HG03378 (cell line): ENCODE measurements around the gene MZT2B.
"Not testable (repeated sequence)": the region's sequence is repeated elsewhere in the genome, so short reads cannot be mapped to it uniquely, and the experiment has no call there.

ENCODE experiments used
- ATAC-seq: cut with Tn5 transposase; IDR thresholded peaks from one replicate; pipeline ENCODE4 v1.9.1; 2021; ENCODE audit warnings: mild to moderate bottlenecking, moderate library complexity; ENCODE audit not compliant: unreplicated experiment

The MZT2B gene

DNA sequence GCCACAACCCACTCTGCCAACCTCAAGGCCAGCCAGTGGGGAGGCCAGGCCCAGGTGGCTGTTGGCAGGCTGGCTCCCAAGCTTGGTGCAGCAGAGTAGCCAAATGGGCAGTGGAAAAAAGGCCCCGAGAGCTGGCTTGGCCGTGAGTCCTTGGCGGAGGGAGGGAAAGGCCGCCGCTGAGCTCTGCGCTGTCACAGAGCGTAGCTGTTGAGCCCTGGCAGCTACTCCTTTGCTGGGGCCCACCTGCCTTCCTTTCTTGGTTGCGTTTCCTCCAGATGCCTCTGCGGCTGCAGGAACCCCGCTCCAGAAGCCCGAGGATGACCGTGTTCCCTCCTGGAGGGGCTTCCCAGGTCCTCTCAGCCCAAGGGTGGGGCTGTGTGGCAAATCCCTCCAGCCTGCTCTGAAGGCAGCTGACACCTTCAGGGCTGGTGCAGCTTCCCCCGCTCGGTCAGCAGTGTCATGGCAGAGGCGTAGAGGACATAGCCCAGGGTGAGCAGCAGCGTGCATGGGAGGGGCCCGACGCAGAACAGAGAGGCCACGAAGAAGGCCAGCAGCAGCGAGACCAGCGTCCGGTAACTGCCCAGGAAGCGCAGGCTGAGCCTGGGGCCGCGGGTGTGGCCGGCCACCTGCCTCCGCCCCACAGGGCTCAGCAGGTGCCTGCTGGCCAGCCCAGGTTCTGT is 29.8 kb upstream of the MZT2B start:
- ATAC-seq, result not testable (repeated sequence)

DNA sequence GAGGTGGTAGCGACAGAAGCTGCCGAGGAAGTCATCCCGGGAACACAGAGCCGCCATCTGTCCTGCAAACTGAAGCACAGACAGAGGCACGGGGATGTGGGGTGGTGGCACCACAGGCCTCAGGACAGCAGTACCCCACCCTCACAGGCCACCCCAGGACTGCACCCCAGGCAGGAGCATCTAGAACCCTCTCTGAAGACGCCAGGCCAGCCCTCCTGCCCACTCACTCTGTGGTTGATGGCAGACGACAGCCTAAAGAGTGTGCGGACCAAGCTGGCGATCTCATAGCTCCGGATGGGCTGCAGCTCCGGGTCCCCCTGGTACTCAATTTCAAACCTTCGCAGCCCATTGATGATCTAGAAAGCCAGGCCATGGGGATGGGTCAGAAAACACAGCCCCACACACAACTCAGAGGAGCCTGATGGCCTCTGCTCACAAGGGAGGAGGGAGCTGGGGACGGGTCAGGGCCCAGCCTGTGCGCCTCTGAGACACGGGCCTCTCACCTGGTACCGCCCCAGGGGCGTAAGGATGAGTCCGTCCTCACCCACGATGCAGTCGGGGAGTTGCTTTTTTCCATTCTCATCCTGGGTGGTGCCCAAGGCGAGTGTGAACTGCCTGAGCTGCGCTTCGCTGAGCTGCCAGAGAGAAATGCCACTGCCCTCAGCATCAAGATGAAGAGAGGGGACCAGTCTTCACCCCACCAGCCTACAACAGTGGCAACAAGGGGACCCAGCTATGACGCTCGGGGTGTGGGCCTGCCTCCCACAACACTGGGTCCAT is 29.1 kb upstream of the MZT2B start:
- no peak for ATAC-seq

DNA sequence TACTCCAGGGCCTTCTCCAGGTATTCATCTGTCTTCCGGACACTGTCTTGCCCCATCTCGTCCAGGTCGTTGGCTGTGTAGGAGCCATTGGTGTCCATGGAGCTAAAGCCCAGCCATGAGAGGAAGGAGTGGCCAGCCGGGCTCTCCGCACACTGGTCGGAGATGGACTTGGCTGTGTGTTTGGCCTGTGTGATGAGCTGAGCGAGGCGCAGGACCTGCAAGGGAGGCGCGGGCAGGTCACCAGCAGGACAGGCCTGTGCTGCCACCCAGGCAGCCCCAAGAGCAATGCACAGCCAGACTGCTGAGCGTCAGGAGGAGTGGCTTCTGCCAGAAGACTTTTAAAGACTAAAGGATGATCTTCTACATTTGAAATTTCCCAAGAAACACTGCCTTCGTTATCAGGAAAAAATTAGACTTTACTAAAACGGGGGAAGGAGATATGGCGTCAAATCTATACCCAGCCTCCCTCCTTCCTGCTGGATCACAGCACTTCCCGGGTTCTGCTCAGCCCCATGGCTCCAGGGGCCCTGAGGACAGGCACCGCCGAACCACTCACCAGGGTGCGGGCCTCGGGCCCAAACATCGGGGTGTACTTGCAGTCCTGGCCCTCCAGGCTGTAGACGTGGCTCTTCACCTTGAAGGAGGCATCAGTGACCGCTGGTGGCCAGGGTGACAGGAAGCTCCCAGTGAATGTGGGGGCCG is 28.2 kb upstream of the MZT2B start:
- ATAC-seq, result not testable (repeated sequence)

DNA sequence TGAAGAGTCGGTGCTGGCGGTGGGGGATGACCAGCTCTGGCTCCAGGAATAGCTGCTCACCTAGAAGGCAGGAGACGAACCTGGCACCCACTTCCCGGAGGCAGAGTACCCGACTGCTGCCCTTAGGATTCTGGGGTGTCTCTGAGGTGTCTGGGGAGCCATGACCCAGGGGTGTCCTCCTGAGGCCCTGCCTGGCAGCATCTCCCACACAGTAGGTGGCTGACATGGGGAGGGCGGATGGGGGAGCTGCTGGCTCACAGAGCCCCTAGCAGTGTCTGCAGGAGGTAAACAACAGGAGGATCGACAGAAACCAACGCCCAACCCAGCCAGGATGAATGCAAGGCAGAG is 27.7 kb upstream of the MZT2B start:
- not testable (repeated sequence) for ATAC-seq

DNA sequence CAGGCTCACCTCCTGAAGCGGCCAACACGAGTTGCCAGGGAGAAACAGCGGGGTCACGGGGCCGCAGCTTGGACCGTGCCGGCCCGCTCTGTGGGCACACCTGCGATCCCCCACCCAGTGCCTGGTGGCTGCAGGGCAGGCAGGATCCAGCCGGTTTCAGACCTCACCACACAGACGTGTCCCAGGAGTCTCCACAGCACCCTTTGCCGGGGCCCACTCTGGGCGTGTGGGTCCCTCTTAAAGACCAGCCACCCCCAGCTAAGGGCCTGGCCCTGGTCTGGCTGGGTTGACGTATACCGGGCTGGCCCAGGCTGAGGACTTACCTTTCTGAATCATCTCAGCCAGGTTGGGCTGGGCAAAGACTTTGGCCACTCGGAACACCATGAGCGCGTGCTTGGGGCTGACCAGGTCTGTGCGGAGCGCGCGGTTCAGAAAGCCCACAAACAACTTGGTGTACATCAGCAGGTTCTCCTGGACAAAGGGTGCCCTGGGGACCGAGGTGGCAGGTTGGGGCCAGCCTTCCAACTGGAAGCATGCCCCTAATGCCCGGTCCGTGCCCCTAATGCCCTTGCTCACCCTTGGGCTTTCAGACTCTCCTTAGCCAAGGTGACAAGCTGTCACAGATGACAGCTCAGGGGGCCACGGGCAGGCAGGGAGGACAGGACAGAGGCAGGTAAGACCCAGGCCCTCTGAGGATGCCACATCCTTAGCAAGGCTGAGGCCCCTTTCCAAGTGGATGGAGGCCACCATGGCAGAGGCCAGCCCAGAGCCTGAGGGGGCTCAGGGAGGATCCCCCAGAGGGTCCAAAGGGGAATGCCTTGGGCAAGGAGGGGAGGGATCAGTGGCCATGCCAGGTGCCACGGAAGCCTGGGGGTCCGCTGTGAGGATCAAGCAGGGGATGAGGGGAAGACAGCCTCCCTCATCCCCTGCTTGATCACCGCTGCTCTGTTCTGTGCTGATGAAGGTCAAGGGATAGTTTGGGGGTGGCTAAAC is 27.0 kb upstream of the MZT2B start:
- no peak for ATAC-seq

DNA sequence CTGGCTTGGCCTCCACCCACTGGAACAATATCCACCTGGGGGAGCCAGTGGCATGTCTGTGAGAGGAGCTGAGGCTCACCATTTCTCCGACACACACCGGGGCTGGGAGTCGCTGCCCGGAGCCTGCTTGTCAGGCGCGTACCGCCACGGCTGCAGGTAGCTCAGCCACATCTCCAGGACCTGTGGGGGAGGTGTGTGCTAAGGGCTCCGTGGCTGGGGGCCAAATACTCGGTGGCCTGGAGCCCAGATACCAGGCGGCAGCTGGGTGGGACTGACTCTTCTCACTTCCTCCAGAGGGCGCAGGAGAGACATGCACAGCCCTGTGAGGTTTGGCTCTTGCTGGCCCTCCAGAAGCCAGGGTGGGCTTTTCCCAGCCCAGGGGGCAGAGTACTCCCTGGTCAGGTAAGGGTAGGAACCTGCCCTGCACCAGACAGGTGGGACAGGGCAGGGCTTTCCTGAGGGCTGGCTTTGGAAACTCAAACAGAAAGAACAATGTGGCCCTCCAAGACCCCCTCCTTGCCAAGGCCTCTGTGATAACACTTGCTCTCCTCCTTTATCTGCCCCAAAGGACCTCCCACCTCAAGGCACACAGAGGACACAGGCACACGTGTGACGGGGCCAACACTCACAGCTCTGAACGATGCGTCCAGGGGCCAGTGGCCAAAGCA is 26.0 kb upstream of the MZT2B start:
- not testable (repeated sequence) for ATAC-seq

DNA sequence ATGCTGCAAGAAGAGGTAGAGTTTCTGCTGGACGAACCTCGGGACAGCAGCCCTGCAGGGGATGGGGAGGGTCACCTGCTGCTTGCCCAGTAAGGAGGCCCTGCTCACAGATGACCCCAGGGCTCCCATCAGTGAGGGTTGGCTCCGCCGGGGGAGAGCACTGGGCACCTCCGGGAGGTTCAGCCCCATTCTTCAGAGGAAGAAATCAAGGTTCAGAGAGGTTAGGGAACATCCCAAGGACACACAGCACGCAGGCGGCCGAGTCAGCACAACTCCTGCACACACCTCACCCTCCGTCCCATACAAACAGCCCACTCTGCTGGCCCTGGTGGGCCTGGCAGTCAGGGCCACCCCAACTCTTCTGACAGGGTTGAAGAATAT is 25.4 kb upstream of the MZT2B start:
- no peak for ATAC-seq

DNA sequence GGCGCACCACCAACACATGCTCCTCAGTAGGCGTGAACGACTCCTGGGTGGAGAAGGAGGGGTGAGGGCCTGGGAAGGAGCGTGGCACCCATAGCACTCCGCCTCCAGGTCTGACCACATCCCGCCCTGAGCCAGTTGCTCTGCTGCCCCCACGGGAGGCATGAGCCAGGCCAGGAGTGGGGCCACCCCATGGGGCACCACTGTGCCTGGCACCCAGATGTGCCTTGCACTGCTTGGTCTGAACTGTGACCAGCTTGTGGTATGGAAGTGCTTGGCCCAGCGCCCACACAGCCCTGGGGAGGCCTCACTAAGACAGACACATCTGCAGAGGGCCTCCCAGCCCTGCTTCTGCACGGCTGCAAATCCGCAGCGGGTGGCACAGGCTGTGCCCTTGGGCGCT is 24.7 kb upstream of the MZT2B start:
- peak; percentile 50 for ATAC-seq

DNA sequence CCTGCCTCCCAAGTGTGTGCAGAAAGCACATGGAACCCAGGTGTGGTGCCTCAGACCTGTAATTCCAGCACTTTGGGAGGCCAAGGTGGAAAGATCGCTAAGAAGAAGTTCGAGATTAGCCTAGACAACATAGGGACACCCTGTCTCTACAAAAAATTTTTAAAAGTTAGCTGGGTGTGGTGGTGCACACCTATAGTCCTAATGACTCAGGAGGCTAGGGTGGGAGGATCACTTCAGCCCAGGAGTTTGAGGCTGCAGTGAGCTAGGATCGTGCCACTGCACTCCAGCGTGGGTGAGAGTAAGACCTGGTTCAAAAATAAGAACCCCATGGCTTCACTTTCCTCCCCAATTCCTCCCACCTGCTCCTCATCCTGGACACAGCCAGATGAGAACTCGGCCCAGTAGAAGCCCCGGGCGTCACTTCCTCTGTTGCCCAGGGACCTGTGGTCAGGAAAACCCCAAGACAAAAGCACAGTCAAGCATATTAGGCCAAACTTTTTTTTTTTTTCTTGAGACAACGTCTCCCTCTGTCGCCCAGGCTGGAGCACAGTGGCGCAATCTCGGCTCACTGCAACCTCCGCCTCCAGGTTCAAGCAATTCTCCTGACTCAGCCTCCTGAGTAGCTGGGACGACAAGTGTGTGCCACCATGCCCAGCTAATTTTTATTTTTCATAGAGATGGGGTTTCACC is 24.1 kb upstream of the MZT2B start:
- peak; percentile 82 for ATAC-seq

DNA sequence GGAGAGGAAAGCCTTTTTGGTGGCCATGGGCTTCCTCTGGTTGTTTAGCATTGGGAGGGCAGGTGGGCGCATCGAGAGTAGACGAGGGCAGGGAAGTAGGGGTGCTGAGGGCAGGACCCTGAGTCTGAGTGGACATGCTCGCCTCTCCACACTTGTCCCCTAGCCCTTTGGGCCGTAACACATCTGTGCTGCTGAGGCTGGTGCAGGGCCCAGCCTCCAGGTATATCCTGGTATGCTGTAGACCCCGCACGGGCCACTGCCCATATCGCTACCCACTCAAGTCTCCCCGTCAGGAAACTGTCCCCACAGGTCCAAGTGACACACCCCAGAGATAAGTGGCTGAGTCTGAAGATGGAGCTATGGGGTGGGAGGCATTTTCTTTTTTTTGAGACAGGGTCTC is 23.4 kb upstream of the MZT2B start:
- no peak for ATAC-seq

DNA sequence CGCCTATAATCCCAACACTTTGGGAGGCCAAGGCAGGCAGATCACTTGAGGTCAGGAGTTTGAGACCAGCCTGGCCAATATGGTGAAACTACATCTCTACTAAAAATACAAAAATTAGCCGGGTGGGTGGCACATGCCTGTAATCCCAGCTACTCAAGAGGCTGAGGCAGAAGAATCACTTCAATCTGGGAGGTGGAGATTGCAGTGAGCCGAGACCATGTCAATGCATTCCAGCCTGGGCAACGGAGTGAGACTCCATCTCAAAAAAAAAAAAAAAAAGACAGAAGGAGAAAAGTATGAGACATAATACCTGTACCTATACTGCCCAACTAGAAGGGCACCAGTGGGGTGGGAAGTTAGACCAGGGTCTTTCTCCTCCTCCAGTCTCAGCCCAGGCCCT is 22.7 kb upstream of the MZT2B start:
- not testable (repeated sequence) for ATAC-seq

DNA sequence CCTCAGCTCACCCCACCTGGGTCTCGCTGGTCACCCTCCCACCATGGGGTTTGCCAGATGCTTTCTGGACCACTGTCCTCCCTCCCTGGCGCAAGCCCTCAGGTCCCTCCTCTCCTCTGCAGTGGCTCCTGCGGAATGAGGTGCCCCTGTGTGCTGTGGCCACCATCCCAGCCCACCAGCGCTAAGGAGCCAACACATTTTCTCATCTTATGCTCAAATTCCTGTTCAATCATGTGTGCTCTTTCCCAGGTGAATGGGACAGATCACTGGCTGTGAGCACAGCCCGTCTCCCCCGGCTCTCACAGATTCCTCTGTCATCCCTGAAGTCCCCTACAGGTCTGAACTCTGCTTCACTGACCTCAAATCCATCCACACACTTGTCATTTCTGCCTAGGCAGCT is 21.9 kb upstream of the MZT2B start:
- ATAC-seq, result no peak

DNA sequence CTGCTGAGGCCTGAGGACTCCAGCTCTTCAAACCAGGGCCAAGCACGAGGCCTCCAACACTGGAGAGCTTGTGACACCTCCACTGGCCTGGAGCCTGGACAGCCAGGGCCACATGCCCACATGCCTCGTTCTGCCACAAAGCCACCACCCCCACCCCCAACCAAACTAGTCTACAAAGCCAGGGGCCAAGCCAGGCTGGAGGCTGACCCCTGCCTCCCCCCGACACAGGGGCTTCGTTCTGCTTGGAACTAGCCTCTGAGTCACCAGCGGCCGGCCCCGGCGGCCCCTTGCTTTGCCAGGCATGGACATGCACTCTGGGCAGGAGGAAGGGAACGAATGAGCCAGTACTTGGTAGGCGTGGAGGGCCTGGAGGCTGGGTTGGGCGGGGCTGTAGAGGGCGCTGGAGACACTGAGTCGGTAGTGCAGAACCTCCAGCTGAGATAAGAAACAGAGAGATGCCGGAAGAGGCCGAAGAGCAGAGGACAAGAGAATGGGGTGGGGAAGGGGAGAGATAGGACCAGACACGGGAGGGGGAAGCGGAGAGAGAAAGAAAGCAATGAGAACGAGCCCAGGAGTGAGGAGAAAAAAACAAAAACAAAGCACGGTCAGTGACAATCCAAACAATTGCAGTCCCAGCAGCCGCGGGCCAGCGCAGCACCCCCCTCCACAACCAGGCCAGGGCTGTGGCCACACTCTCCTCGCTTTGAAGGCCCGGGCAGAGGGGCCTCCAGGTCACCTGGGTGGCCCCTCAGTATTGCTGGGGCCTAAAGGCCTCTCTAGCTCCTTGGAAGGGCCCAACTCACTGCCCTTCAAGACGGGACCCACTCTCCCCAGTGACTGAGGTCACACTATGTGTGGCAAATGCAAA is 21.0 kb upstream of the MZT2B start:
- not testable (repeated sequence) for ATAC-seq

DNA sequence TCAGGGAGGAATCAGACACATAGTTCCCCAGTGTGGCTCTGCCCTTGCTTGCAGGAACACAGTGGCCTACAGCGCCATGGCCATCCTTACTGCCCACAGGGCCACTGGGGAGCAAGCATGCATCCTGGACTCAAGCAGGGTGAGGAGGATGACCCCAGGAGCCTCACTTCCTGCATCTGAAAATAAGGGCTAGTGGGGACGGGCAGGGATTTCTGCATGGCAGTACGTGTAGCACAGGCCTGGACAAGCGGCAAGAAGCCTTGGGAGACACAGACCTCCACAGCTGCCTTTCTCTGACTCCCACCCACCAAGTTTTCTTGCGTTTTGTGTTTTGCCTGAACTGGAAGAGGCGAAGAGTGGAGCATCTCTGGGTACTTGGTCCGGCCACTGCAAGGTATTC is 19.6 kb upstream of the MZT2B start:
- not testable (repeated sequence) for ATAC-seq

DNA sequence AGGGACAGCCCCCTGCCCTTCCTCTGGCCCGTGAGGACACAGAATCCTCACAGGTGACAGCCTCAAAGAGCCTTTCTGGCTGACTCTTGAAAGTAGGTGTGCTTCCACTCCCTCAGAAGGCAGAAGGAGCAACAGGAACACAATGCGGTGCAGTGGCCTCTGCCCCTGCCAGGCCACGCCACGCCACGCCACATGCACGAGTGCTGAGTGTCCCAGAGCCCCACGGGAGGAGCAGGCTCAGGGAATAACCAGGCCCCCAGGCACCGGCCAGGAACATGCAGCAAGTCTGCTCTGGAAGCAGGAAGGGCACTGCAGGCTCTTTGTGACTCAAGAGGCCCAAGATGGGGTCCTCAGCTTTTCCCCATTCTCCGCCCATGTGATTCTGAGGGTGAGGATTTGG is 19.1 kb upstream of the MZT2B start:
- ATAC-seq, result no peak

DNA sequence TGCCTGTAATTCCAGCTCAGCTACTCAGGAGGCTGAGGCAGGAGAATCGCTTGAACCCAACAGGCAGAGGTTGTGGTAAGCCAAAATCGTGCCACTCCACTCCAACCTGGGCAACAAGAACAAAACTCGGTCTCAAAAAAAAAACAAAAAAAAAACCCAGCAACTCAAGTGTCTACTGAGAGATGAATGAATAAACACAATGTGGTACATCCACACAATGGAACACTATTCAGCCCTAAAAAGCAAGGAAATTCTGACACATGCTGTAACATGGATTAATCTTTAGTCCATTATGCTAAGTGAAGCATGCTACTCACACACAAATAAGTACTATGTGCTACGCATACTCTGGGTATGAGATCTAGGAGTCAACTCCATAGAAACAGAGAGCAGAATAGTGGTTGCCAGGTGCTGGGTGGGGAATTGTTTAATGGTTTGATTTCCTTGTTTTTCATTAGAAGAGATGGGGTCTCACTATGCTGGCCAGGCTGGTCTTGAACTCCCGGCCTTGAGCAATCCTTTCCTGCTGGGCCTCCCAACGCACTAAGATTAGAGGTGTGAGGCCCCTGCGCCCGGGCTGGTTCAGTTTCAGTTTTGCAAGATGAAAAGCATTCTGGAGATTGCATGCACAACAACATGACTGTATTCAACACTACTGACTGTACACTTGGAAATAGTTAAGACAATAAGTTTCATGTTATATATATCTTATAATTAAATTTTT is 16.6 kb upstream of the MZT2B start:
- ATAC-seq, result no peak

DNA sequence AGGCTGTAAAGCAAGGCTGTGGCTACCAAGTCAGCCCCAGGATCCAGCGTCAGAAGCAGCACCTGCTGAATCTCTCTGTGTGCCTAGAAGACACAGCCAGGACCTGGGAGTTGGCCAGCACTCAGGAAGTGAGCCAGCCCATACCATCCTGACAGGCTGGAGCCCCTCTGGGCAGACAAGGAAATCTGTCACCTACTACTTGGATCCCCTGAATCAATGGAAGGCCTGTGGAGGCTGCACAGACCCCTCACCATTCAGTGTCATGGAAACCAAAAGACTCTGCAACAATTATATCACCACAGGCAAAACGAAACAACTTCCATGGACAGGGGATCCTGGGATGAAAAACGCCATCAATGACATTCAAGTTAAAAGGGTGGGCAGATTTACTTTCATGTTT is 15.5 kb upstream of the MZT2B start:
- ATAC-seq, result not testable (repeated sequence)

DNA sequence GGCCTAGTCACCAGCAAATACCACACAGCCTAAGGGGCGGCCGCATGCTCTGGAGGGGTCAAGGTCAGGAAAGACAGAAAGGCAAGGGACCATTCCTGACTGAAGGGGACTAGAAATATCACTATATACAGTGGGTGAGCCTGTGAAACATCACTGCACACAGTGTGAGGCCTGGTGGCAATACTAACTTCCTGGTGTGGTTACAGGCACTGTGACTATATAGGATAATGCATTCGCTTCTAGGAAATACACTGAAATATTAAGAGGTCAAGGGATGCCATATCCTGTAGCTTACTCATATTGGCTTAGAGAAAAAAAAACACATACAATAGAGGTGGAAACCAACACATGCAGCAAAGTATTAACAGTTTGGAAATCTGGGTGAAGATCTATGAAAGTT is 12.9 kb upstream of the MZT2B start:
- not testable (repeated sequence) for ATAC-seq
